GM12878 (cell line): ENCODE data around the gene B3GALT5. TPM values are rescaled to one million over a fixed set of nuclear protein-coding genes. Genes with fewer than 3 reads are reported as not detected.

Experiments
- ATAC-seq: fragments of 200-7000 bp; cut with Tn5 transposase; 3 replicates; pipeline ENCODE4 v1.9.1; 2020; ENCODE audit warnings: mild to moderate bottlenecking, moderate library complexity
- BruUV-seq: library from RNA; stranded (reverse); fragments of 400-500 nt; replicated peaks from 2 replicates; lab custom pipeline; 2021; lab: Mats Ljungman, UMichigan
- CTCF ChIA-PET: fragments of 300-600 bp; sonication (Branson Sonifier 250); formaldehyde crosslinking; extraction: SDS; loops from one replicate; lab custom pipeline; 2021; ENCODE audit warnings: inconsistent platforms; lab: Yijun Ruan, JAX
- POLR2A ChIA-PET: fragments of 350-600 bp; formaldehyde crosslinking; extraction: SDS; loops from one replicate; lab custom pipeline; 2021; ENCODE audit warnings: inconsistent platforms; lab: Charles Lee
- RAD21 ChIA-PET: fragments of 300-600 bp; sonication (Branson Sonifier 250); formaldehyde crosslinking; loops from one replicate; lab custom pipeline; 2023; ENCODE audit warnings: antibody characterized with exemption; ENCODE audit not compliant: unreplicated experiment; lab: Charles Lee
- SMC1A ChIA-PET: fragments of 300-600 bp; sonication (Branson Sonifier 250); formaldehyde crosslinking; loops from one replicate; lab custom pipeline; 2023; ENCODE audit not compliant: unreplicated experiment, uncharacterized antibody; lab: Charles Lee
- DNase-seq: peaks from one replicate; pipeline ENCODE4 v3.0.0-alpha.2; 2011; ENCODE audit warnings: low read depth, low spot score
- FAIRE-seq: peaks from 3 replicates; lab custom pipeline; 2011; peaks lifted over from hg19 to GRCh38; lab: Jason Lieb, UNC
- H2AFZ ChIP-seq: 2 replicates; pipeline ENCODE4 v1.6.0; 2011; ENCODE audit warnings: low read depth, low read length, control low read depth; ENCODE audit not compliant: control insufficient read depth
- H3K27ac ChIP-seq: 2 replicates; pipeline ENCODE4 v1.5.1; 2011; ENCODE audit warnings: control low read depth; ENCODE audit not compliant: control insufficient read depth, insufficient read depth
- H3K27me3 ChIP-seq, 2 experiments: replicated peaks in 1 of 2; 2 replicates each; pipeline versions ENCODE4 v1.6.0 to v1.6.1; 2011; ENCODE audit warnings: low read length in 1 of 2; ENCODE audit not compliant: control insufficient read depth in 2 of 2, insufficient read depth in 2 of 2
- H3K36me3 ChIP-seq, 2 experiments: 2 replicates each; pipeline ENCODE4 v1.5.1; 2011; ENCODE audit warnings: low read length in 1 of 2; ENCODE audit not compliant: control insufficient read depth in 2 of 2, insufficient read depth in 2 of 2
- H3K4me1 ChIP-seq: 2 replicates; pipeline ENCODE4 v1.6.1; 2011; ENCODE audit warnings: mild to moderate bottlenecking, low read length, moderate library complexity, mixed read lengths; ENCODE audit not compliant: control insufficient read depth, insufficient read depth
- H3K4me2 ChIP-seq: 2 replicates; pipeline ENCODE4 v1.6.0; 2011; ENCODE audit warnings: control low read depth; ENCODE audit not compliant: control insufficient read depth, insufficient read depth
- H3K4me3 ChIP-seq: fragments of 200-600 bp; sonication (generic); 2 replicates; pipeline ENCODE4 v1.5.1; 2016
- H3K79me2 ChIP-seq: 2 replicates; pipeline ENCODE4 v1.6.0; 2011; ENCODE audit warnings: low read length; ENCODE audit not compliant: control insufficient read depth, insufficient read depth
- H3K9ac ChIP-seq: 2 replicates; pipeline ENCODE4 v1.8.0; 2011; ENCODE audit warnings: low read length, control low read depth, mixed read lengths; ENCODE audit not compliant: control insufficient read depth, insufficient read depth
- H3K9me3 ChIP-seq: replicated peaks from 3 replicates; pipeline ENCODE4 v1.5.1; 2011; ENCODE audit warnings: mild to moderate bottlenecking, low read length; ENCODE audit not compliant: control insufficient read depth, insufficient read depth
- H4K20me1 ChIP-seq: 2 replicates; pipeline ENCODE4 v1.6.0; 2011; ENCODE audit not compliant: control insufficient read depth, insufficient read depth
- CHD2 ChIP-seq: IDR thresholded peaks from 2 replicates; pipeline ENCODE4 v1.6.1; 2011; ENCODE audit warnings: low read depth, low read length, improper control_type of control experiment, borderline replicate concordance
- CTCF ChIP-seq, 3 experiments: IDR thresholded peaks in 2 of 3; conservative IDR thresholded peaks in 1 of 3; 2 replicates each; pipeline ENCODE4 v1.5.1; 2011; ENCODE audit warnings: low read depth in 3 of 3, low read length in 3 of 3, mild to moderate bottlenecking in 3 of 3, control low read depth in 2 of 3, moderate library complexity in 2 of 3, inconsistent platforms in 1 of 3, mixed read lengths in 1 of 3; ENCODE audit not compliant: control insufficient read depth in 2 of 3, insufficient read depth in 1 of 3; ENCODE audit errors: extremely low read depth in 1 of 3
- ESRRA ChIP-seq: IDR thresholded peaks from 2 replicates; pipeline ENCODE4 v1.6.1; 2012; ENCODE audit warnings: mild to moderate bottlenecking, low read length, improper control_type of control experiment
- IRF4 ChIP-seq: IDR thresholded peaks from 2 replicates; pipeline ENCODE4 v1.6.1; 2011; ENCODE audit warnings: low read depth, low read length
- MEF2B ChIP-seq: fragments of 450-650 bp; IDR thresholded peaks from 2 replicates; pipeline ENCODE4 v1.6.1; 2018; ENCODE audit warnings: mild to moderate bottlenecking, moderate library complexity; ENCODE audit not compliant: partially characterized antibody, poor library complexity, severe bottlenecking
- NFXL1 ChIP-seq: fragments of 450-650 bp; IDR thresholded peaks from 2 replicates; pipeline ENCODE4 v1.6.1; 2017; ENCODE audit warnings: antibody characterized with exemption, mild to moderate bottlenecking, borderline replicate concordance
- PKNOX1 ChIP-seq: fragments of 450-650 bp; IDR thresholded peaks from 2 replicates; pipeline ENCODE4 v1.6.1; 2016; ENCODE audit warnings: mild to moderate bottlenecking
- SIX5 ChIP-seq: IDR thresholded peaks from 2 replicates; pipeline ENCODE4 v1.6.1; 2011; ENCODE audit warnings: mild to moderate bottlenecking, low read depth, low read length, moderate library complexity; ENCODE audit not compliant: severe bottlenecking
- SPI1 ChIP-seq: IDR thresholded peaks from 2 replicates; pipeline ENCODE4 v1.6.1; 2011; ENCODE audit warnings: low read depth, mild to moderate bottlenecking, low read length, moderate library complexity, borderline replicate concordance; ENCODE audit not compliant: insufficient read depth
- USF2 ChIP-seq: IDR thresholded peaks from 2 replicates; pipeline ENCODE4 v1.6.1; 2011; ENCODE audit warnings: low read depth, low read length, improper control_type of control experiment, borderline replicate concordance
- ZBTB4 ChIP-seq: fragments of 450-650 bp; formaldehyde crosslinking; IDR thresholded peaks from 2 replicates; pipeline ENCODE4 v1.4.0; 2022; ENCODE audit warnings: mild to moderate bottlenecking, moderate library complexity
- ZNF592 ChIP-seq: fragments of 450-650 bp; IDR thresholded peaks from 2 replicates; pipeline ENCODE4 v1.6.1; 2017; ENCODE audit warnings: mild to moderate bottlenecking, moderate library complexity
- WGBS: methylation state at CpG from one replicate; pipeline ENCODE4 v1.1.6; 2016; ENCODE audit warnings: low lambda C conversion rate; ENCODE audit not compliant: insufficient replicate concordance, insufficient coverage; ENCODE audit errors: missing lambda C conversion rate; 5-methylcytosine and 5-hydroxymethylcytosine counted together
- in situ Hi-C: fragments of 300-500 bp; cut with MboI; formaldehyde crosslinking; loops from 9 replicates; pipeline ENCODE4 v1.14.3; 2018; ENCODE audit warnings: mixed read lengths
- intact Hi-C: fragments of 100-400 bp; cut with micrococcal nuclease; formaldehyde crosslinking; loops from one replicate; pipeline ENCODE4 v1.14.2; 2022; ENCODE audit not compliant: unreplicated experiment
- polyA plus RNA-seq, 11 experiments: library from polyadenylated mRNA; depleted of rRNA in 4 of 11; unstranded in 6 of 11; stranded (reverse) in 5 of 11; fragments of >200 nt; fragmentation: Nextera tagmentation in 4 of 11; fragmentation: Illumina TruSeq in 1 of 11; extraction: Ambion mirVana in 4 of 11; extraction: Trizol in 1 of 11; gene quantifications; 1 replicate in 1 of 11; 2 replicates in 10 of 11; pipeline versions ENCODE4 v1.2.1 to v1.2.3, GENCODE V29; 2011 to 2016; ENCODE audit warnings: inconsistent platforms in 2 of 11, missing spikeins in 2 of 11, low read depth in 1 of 11
- total RNA-seq, 4 experiments: library from RNA; depleted of rRNA in 3 of 4; stranded (reverse); fragments of >200 nt in 3 of 4; fragmentation: Illumina TruSeq in 1 of 4; extraction: Trizol in 1 of 4; gene quantifications; 2 replicates each; pipeline versions ENCODE4 v1.2.1 to v1.2.3, GENCODE V29; 2013 to 2021

Gene B3GALT5
- total and polyA plus RNA-seq, 10 of the 15 experiments (the other 5 are each of a cell fraction or from before 2014, with no cell fraction given): 0.03 to 0.04 TPM; not detected in 8

GRCh38 chr21:39610703-39611102, 2.0 kb upstream of the B3GALT5 start:
- WGBS: 50% methylated on average over 3 of the region's 3 CpGs
- Histone ChIP-seq H3K79me2 (no peaks in the 10 kb centered on the region), H3K27ac (no peak overlapping the region), H3K4me3 (no peak overlapping the region), H2AFZ (no peak overlapping the region), H3K4me1 (no peaks in the 10 kb centered on the region), H3K9ac (no peak overlapping the region), H3K4me2 (no peak overlapping the region), H3K27me3 (no peaks in the 10 kb centered on the region; a peak in 1 of 4 replicates), H3K36me3 (no peaks in the 10 kb centered on the region), H3K9me3 (no peaks in the 10 kb centered on the region; the same call in 2 of the 3 replicates), H4K20me1 (no peaks in the 10 kb centered on the region)
- no TSS peak for BruUV-seq
- SMC1A ChIA-PET: no interaction called here
- intact Hi-C loops (no loop called here), in situ Hi-C loops (no loop called here)
- ATAC-seq (no peak), FAIRE-seq (no peak), DNase-seq (no peak)
- RAD21 ChIA-PET: no interaction called here
- CTCF ChIA-PET: no interaction called here
- POLR2A ChIA-PET: no interaction called here
- TF ChIP-seq MEF2B: no peak
- TF ChIP-seq USF2: no peak
- no peak for TF ChIP-seq SPI1
- no peak for TF ChIP-seq PKNOX1
- TF ChIP-seq CHD2: no peak
- no peak for TF ChIP-seq ZBTB4
- TF ChIP-seq IRF4: no peak
- no peak for TF ChIP-seq ESRRA
- TF ChIP-seq CTCF (IDR thresholded peaks at IDR 0.05 in 2 of 3, conservative IDR thresholded peaks at IDR 0.05 in 1 of 3; ENCODE audit: control insufficient read depth in 2 of 3, extremely low read depth in 1 of 3, insufficient read depth in 1 of 3, low read depth in 3 of 3, low read length in 3 of 3): no peak
- TF ChIP-seq ZNF592: no peak
- no peak for TF ChIP-seq NFXL1
- no peak for TF ChIP-seq SIX5
